Subcutaneous adipose tissue (tissue), 4 donors: ENCODE measurements around the gene CAMKMT. TPM values are rescaled to one million over a fixed set of nuclear protein-coding genes. Genes with fewer than 3 reads are reported as not detected.

ENCODE experiments used
- CTCF ChIP-seq: fragments of 450-650 bp; IDR thresholded peaks from one replicate; pipeline ENCODE4 v1.5.1; 2016; ENCODE audit warnings: low read depth, mild to moderate bottlenecking, control low read depth, antibody characterized with exemption, moderate library complexity
- total RNA-seq, 4 donors: library from RNA; depleted of rRNA; stranded (reverse); fragments of >200 nt; gene quantifications; one replicate each; pipeline ENCODE4 v1.1.0, GENCODE V29; 2016

Gene CAMKMT
- total RNA-seq, 4 donors from 2014 or later: 7.7 to 14.0 (median 10.3) TPM

- no peak for TF ChIP-seq CTCF
These were observed 10.5 kb downstream of the CAMKMT start for GRCh38 chr2:44372246-44372645.

GRCh38 chr2:44377486-44377885, 15.7 kb downstream of the CAMKMT start:
- TF ChIP-seq CTCF: no peak

GRCh38 chr2:44388877-44389276, 27.1 kb downstream of the CAMKMT start:
- TF ChIP-seq CTCF: no peak

GRCh38 chr2:44389895-44390294, 28.1 kb downstream of the CAMKMT start:
- TF ChIP-seq CTCF: no peak

GRCh38 chr2:44392338-44392943, 30.7 kb downstream of the CAMKMT start:
- no peak for TF ChIP-seq CTCF

GRCh38 chr2:44397447-44398175, 35.9 kb downstream of the CAMKMT start:
- TF ChIP-seq CTCF: no peak

- TF ChIP-seq CTCF: no peak
These were observed 36.6 kb downstream of the CAMKMT start for GRCh38 chr2:44398243-44398897.
